ENCODE results near the gene RPAP3. TPM values are rescaled to one million over a fixed set of nuclear protein-coding genes. Genes with fewer than 3 reads are reported as not detected.
"Not testable (repeated sequence)": the region's sequence is repeated elsewhere in the genome, so short reads cannot be mapped to it uniquely, and the experiment has no call there.

RPAP3 gene
- total RNA-seq, 1 donor from 2014 or later = 24.4 TPM

GRCh38 chr12:47705229-47705565, 633 bp downstream of the RPAP3 start:
- DNase-seq (ENCODE audit: missing footprints) (no peak), ATAC-seq (no peak)
- intact Hi-C loops (cut with DNase I) = no loop called here

- intact Hi-C loops (cut with DNase I) = no loop called here
- no peak for DNase-seq (ENCODE audit: missing footprints)
- no peak for ATAC-seq
Measured at GRCh38 chr12:47704719-47705118, 1.1 kb downstream of the RPAP3 start.

GRCh38 chr12:47700263-47700662, 5.6 kb downstream of the RPAP3 start:
- DNase-seq (ENCODE audit: missing footprints) (no peak), ATAC-seq (no peak)
- intact Hi-C loops (cut with DNase I) = no loop called here

GRCh38 chr12:47698631-47699030, 7.2 kb downstream of the RPAP3 start:
- DNase-seq (ENCODE audit: missing footprints) (no peak), ATAC-seq (no peak)
- intact Hi-C loops (cut with DNase I) = no loop called here

- DNase-seq (ENCODE audit: missing footprints) (no peak), ATAC-seq (no peak)
- intact Hi-C loops (cut with DNase I) = no loop called here
Measured at GRCh38 chr12:47698055-47698454, 7.8 kb downstream of the RPAP3 start.

- intact Hi-C loops (cut with DNase I) = loop anchor here (5.0 kb wide), 2 partner anchors 37 to 657 kb away; no protein-coding TSS in a partner anchor
- DNase-seq (ENCODE audit: missing footprints) (no peak), ATAC-seq (no peak)
Measured at GRCh38 chr12:47689215-47689614, 16.6 kb downstream of the RPAP3 start.

- intact Hi-C loops (cut with DNase I) = loop anchor here (5.0 kb wide), 2 partner anchors 35 to 655 kb away; no protein-coding TSS in a partner anchor
- ATAC-seq = no peak
- DNase-seq (ENCODE audit: missing footprints) = no peak
Measured at GRCh38 chr12:47687636-47688035, 18.2 kb downstream of the RPAP3 start.

GRCh38 chr12:47686645-47687240, 19.1 kb downstream of the RPAP3 start:
- intact Hi-C loops (cut with DNase I) = loop anchor here (5.0 kb wide), 2 partner anchors 34 to 654 kb away; no protein-coding TSS in a partner anchor
- no peak for DNase-seq (ENCODE audit: missing footprints)
- ATAC-seq = no peak

GRCh38 chr12:47679785-47680184, 26.0 kb downstream of the RPAP3 start:
- ATAC-seq (no peak), DNase-seq (ENCODE audit: missing footprints) (no peak)
- intact Hi-C loops (cut with DNase I) = no loop called here

GRCh38 chr12:47672068-47672467, 33.8 kb downstream of the RPAP3 start:
- ATAC-seq = no peak
- DNase-seq (ENCODE audit: missing footprints) = no peak
- intact Hi-C loops (cut with DNase I) = no loop called here

GRCh38 chr12:47667935-47668334, 37.9 kb downstream of the RPAP3 start:
- ATAC-seq; intact Hi-C loops (cut with DNase I); DNase-seq (ENCODE audit: missing footprints): not testable (repeated sequence)

GRCh38 chr12:47652521-47653234, 53.2 kb downstream of the RPAP3 start:
- ATAC-seq = peak; percentile 39
- no peak for DNase-seq (ENCODE audit: missing footprints)
- intact Hi-C loops (cut with DNase I) = loop anchor here (5.0 kb wide), 2 partner anchors 35 to 125 kb away; no protein-coding TSS in a partner anchor

GRCh38 chr12:47651368-47652254, 54.2 kb downstream of the RPAP3 start:
- intact Hi-C loops (cut with DNase I) = loop anchor here (2.0 to 5.0 kb wide), 3 partner anchors 36 to 187 kb away; no protein-coding TSS in a partner anchor
- ATAC-seq (peak; percentile 93), DNase-seq (ENCODE audit: missing footprints) (peak; percentile 73)

GRCh38 chr12:47650469-47650868, 55.4 kb downstream of the RPAP3 start:
- intact Hi-C loops (cut with DNase I) = loop anchor here (2.0 to 5.0 kb wide), 3 partner anchors 37 to 188 kb away; no protein-coding TSS in a partner anchor
- ATAC-seq (no peak), DNase-seq (ENCODE audit: missing footprints) (no peak)

GRCh38 chr12:47649381-47649780, 56.4 kb downstream of the RPAP3 start:
- intact Hi-C loops (cut with DNase I) = no loop called here
- ATAC-seq = peak; percentile 60
- DNase-seq (ENCODE audit: missing footprints) = no peak

GRCh38 chr12:47648056-47648579, 57.7 kb downstream of the RPAP3 start:
- intact Hi-C loops (cut with DNase I) = no loop called here
- ATAC-seq (no peak), DNase-seq (ENCODE audit: missing footprints) (no peak)

- intact Hi-C loops (cut with DNase I); ATAC-seq; DNase-seq (ENCODE audit: missing footprints): not testable (repeated sequence)
Measured at GRCh38 chr12:47642310-47642709, 63.5 kb downstream of the RPAP3 start.

GRCh38 chr12:47636908-47637780, 68.7 kb downstream of the RPAP3 start:
- ATAC-seq = no peak
- intact Hi-C loops (cut with DNase I) = no loop called here
- DNase-seq (ENCODE audit: missing footprints) = peak; percentile 77
